ENCODE measurements around the gene ZNF76. TPM values are rescaled to one million over a fixed set of nuclear protein-coding genes. Genes with fewer than 3 reads are reported as not detected.

The ZNF76 gene
- total RNA-seq, 3 donors from 2014 or later, result 33.2 to 42.6 (median 36.2) TPM

DNA sequence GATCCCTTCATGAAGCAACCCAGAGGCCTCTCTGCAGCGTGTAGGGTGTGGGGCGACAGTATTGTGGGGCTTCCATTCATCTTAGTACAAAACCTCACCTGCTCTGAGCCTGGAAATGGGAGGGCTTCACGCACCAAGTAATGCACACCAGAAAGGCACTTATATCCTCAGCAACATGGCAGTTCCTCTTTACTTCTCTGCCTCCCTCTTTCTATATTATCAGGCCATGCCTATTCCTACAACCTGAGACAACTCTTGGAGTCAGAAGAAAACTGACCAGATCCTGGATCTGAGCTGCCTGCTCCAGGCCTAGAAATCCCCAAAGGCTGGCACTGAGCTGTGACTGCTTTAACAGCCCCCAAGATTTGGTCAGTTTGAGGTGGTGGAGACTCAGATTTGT, 7.6 kb upstream of the ZNF76 start:
- no peak overlapping the region for H3K4me3 ChIP-seq
- H3K36me3 ChIP-seq (ENCODE audit: low read depth), result no peaks in the 10 kb centered on the region
- TF ChIP-seq, protein P1, sequence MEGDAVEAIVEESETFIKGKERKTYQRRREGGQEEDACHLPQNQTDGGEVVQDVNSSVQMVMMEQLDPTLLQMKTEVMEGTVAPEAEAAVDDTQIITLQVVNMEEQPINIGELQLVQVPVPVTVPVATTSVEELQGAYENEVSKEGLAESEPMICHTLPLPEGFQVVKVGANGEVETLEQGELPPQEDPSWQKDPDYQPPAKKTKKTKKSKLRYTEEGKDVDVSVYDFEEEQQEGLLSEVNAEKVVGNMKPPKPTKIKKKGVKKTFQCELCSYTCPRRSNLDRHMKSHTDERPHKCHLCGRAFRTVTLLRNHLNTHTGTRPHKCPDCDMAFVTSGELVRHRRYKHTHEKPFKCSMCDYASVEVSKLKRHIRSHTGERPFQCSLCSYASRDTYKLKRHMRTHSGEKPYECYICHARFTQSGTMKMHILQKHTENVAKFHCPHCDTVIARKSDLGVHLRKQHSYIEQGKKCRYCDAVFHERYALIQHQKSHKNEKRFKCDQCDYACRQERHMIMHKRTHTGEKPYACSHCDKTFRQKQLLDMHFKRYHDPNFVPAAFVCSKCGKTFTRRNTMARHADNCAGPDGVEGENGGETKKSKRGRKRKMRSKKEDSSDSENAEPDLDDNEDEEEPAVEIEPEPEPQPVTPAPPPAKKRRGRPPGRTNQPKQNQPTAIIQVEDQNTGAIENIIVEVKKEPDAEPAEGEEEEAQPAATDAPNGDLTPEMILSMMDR (IDR thresholded peaks at IDR 0.05), result no peak
- no peak for ATAC-seq
- no peaks in the 10 kb centered on the region for H3K9me3 ChIP-seq
- intact Hi-C loops (cut with DNase I, micrococcal nuclease), result no loop called here
- no peak for DNase-seq
- no peaks in the 10 kb centered on the region for H3K4me1 ChIP-seq (ENCODE audit: low read depth)

DNA sequence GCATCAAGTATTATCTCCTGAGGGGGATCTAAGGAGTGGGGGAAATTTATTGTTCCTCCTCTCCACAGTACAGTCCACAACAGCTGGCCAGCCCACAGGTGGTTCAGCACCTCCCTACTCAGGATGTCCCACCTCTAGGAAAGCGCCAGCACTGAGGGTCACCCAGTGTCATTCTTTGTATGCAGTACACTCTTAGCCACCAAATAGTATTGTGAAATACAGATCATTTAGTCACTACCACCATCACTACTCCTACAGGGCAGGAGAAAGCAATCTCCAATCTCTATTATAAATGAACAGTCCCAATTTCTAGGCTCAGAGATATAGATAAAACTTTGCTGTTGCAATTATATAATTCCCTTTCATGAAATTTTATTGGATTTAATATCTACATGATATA, 6.3 kb upstream of the ZNF76 start:
- no peaks in the 10 kb centered on the region for H3K36me3 ChIP-seq (ENCODE audit: low read depth)
- H3K4me3 ChIP-seq, result no peak overlapping the region
- TF ChIP-seq, protein P1 (IDR thresholded peaks at IDR 0.05), result no peak
- DNase-seq, result no peak
- H3K4me1 ChIP-seq (ENCODE audit: low read depth), result no peaks in the 10 kb centered on the region
- intact Hi-C loops (cut with DNase I, micrococcal nuclease), result no loop called here
- H3K9me3 ChIP-seq, result no peaks in the 10 kb centered on the region
- no peak for ATAC-seq

DNA sequence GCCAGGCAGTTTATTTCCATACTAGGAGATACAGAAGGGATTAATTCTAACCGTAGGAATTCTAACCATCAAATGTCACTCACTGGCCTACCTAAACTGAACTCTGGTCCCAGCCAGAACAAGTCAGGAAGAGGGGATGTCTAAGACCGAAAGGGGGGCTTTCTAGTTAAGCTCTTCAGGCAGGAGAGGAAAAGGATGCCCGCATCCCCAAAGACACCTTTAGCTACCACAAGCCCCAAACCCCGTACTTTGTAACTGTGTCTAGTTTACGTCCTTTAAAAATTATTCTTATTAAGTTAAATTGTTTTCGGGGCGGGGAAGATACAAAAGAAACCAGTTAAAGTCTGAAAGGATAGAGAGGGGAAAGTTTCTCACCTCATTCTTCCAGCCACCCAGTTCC, 1.2 kb upstream of the ZNF76 start:
- H3K9me3 ChIP-seq, result no peaks in the 10 kb centered on the region
- TF ChIP-seq, protein P1 (IDR thresholded peaks at IDR 0.05), result no peak
- ATAC-seq (no peak), DNase-seq (no peak)
- H3K4me3 ChIP-seq, result no peak overlapping the region
- H3K36me3 ChIP-seq (ENCODE audit: low read depth), result no peaks in the 10 kb centered on the region
- intact Hi-C loops (cut with DNase I, micrococcal nuclease), result no loop called here
- H3K4me1 ChIP-seq (ENCODE audit: low read depth), result peaks cover 9% of the 10 kb centered on the region

DNA sequence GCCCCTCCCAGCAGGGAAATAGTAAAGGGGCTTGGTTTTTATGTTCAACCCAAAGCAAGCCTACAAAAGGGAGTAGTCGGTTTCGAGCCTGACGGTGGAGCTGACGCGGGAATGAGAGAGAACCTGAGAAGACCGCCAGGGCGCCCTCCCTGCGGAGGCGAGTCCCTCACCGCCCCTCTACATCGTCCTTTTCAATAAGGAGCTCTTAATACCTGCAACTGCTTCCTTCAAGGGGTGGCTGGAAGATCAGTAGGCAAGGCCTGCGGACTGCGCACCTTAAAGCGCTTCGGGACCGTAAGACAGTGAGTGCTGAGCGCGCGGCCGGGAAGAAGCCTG, 709 bp upstream of the ZNF76 start:
- Histone ChIP-seq H3K9me3 (no peaks in the 10 kb centered on the region), H3K4me1 (ENCODE audit: low read depth) (peaks cover 9% of the 10 kb centered on the region), H3K36me3 (ENCODE audit: low read depth) (no peaks in the 10 kb centered on the region), H3K4me3 (peak overlapping the region; percentile 75)
- DNase-seq (no peak), ATAC-seq (peak; percentile 2)
- TF ChIP-seq, protein P1 (IDR thresholded peaks at IDR 0.05), result no peak
- intact Hi-C loops (cut with DNase I, micrococcal nuclease), result no loop called here

DNA sequence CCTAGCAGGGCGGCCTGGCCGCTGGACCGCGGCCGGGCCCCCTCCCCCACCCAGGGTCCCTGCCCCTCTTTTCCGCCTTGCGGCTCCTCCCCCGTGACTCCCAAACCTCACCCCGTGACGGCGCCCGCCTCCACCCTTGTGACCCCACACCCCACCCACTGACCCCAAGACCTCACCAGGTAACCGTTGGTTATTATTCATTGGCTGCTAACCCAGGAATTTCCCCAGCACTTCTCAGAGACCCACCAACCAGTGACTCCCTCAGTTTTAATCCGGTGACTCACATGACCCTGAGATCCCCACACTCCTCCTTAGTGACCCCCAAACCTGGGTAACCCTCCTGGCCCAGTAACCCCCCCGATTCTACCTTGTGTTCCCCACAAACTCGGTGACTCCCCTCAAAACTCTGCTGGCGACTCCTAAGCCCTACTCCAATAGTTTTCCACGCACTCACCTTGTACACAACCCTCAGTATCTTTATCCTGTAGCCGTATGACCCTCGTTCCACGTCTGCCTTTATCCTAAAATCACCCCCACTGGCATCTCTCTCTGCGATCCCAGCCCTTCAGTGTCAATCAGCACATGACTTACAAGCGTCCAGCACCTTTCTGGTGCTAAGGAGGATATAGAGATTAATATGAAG, 534 bp downstream of the ZNF76 start:
- ATAC-seq, result peak; percentile 71
- peak overlapping the region; percentile 75 for H3K4me3 ChIP-seq
- no peaks in the 10 kb centered on the region for H3K9me3 ChIP-seq
- intact Hi-C loops (cut with DNase I, micrococcal nuclease), result no loop called here
- no peaks in the 10 kb centered on the region for H3K36me3 ChIP-seq (ENCODE audit: low read depth)
- TF ChIP-seq, protein P1 (IDR thresholded peaks at IDR 0.05), result no peak
- DNase-seq, result peak; percentile 82 to 86 (median 83)
- H3K4me1 ChIP-seq (ENCODE audit: low read depth), result peaks cover 9% of the 10 kb centered on the region

Measured in mucosa of descending colon (tissue), 3 donors.